ENCODE measurements around the gene LCN10.

LCN10 gene

GRCh38 chr9:136729926-136730325 lies 12.8 kb downstream of the LCN10 start:
- no peak for TF ChIP-seq CTCF (IDR thresholded peaks at IDR 0.05)

GRCh38 chr9:136729144-136729543 lies 13.6 kb downstream of the LCN10 start:
- no peak for TF ChIP-seq CTCF (IDR thresholded peaks at IDR 0.05)

GRCh38 chr9:136728548-136729123 lies 14.1 kb downstream of the LCN10 start:
- TF ChIP-seq CTCF (IDR thresholded peaks at IDR 0.05), result no peak

GRCh38 chr9:136728080-136728547 lies 14.6 kb downstream of the LCN10 start:
- peak; percentile 97 for TF ChIP-seq CTCF (IDR thresholded peaks at IDR 0.05)

- TF ChIP-seq CTCF (IDR thresholded peaks at IDR 0.05), result peak; percentile 69
These were observed 16.0 kb downstream of the LCN10 start for GRCh38 chr9:136726631-136727191.

- TF ChIP-seq CTCF (IDR thresholded peaks at IDR 0.05), result no peak
These were observed 16.6 kb downstream of the LCN10 start for GRCh38 chr9:136726118-136726517.

GRCh38 chr9:136725612-136726011 lies 17.1 kb downstream of the LCN10 start:
- TF ChIP-seq CTCF (IDR thresholded peaks at IDR 0.05), result no peak

GRCh38 chr9:136724772-136725171 lies 18.0 kb downstream of the LCN10 start:
- TF ChIP-seq CTCF (IDR thresholded peaks at IDR 0.05), result no peak
